ENCODE results near the gene MRPS34.

GRCh38 chr16:1776991-1777374 lies 4.0 kb upstream of the MRPS34 start:
- TF ChIP-seq CTCF (conservative IDR thresholded peaks at IDR 0.05; ENCODE audit: low read depth, low read length) = no peak
- no peak for TF ChIP-seq EZH2 (IDR thresholded peaks at IDR 0.05; ENCODE audit: borderline replicate concordance, low read depth, low read length, poor library complexity, severe bottlenecking)
